ENCODE data around the gene AP1B1.
"Not testable (repeated sequence)": the region's sequence is repeated elsewhere in the genome, so short reads cannot be mapped to it uniquely, and the experiment has no call there.

AP1B1 gene

GRCh38 chr22:29385748-29386147 is 2.6 kb downstream of the AP1B1 start:
- no peak for DNase-seq

GRCh38 chr22:29385151-29385704 is 3.1 kb downstream of the AP1B1 start:
- DNase-seq, result no peak

- DNase-seq, result no peak
Measured at GRCh38 chr22:29383740-29384139, 4.6 kb downstream of the AP1B1 start.

GRCh38 chr22:29382580-29383302 is 5.6 kb downstream of the AP1B1 start:
- no peak for DNase-seq

- DNase-seq, result no peak
Measured at GRCh38 chr22:29380856-29381255, 7.5 kb downstream of the AP1B1 start.

DNA sequence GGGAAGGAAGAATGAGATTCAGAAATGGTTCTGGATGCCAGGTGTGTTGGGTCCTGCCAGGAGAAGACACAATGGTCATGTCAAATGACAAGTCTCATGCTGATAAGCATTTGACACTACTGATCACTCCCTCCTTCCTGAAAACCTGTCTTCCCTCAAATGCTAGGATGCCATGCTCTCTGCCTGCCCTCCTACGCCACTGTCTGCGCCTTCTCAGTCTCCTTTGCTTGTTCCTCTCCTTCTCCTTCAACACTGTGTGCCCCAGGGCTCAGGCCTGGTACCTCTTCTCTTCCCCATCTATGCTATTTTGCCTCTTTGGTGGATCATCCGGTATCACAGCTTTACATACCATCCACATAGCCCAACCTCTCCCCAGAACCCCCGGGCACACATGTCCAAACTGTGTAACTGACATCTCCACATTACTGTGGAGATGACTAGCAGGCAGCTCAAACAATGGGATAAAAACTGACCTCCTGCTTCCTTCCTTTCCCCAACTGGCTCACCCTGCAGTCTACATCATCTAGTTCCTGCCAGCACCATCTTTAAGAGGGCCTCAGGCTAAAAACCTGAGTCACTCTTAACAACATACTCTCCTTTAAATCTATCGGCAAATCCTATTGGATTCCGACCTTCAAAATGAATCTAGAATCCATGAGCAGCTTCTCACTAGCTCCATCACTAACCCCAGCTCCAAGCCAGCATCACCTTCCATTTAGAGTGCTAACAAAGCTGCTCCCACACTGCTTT is 8.2 kb downstream of the AP1B1 start:
- DNase-seq, result no peak

GRCh38 chr22:29379258-29379657 is 9.1 kb downstream of the AP1B1 start:
- DNase-seq, result no peak

GRCh38 chr22:29377979-29378378 is 10.4 kb downstream of the AP1B1 start:
- DNase-seq, result no peak

DNA sequence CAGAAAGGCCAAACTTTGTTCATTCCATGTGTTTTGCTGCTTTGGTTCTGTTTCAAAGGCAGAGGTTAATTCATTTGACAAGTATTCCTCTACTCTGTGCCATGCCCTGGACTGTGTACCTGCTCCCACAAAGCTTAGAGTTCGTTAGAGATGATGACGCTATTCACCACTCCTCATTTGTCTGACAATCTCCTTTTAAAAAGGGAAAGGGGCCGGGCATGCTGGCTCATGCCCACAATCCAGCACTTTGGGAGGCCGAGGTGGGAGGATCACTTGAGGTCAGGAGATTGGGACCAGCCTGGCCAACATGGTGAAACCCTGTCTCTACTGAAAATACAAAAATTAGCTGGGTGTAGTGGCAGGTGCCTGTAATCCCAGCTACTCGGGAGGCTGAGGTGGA is 11.7 kb downstream of the AP1B1 start:
- DNase-seq, result not testable (repeated sequence)

GRCh38 chr22:29375398-29376076 is 12.8 kb downstream of the AP1B1 start:
- no peak for DNase-seq

- DNase-seq, result not testable (repeated sequence)
Measured at GRCh38 chr22:29374806-29375205, 13.6 kb downstream of the AP1B1 start.

- DNase-seq, result no peak
Measured at GRCh38 chr22:29374401-29374800, 14.0 kb downstream of the AP1B1 start.

DNA sequence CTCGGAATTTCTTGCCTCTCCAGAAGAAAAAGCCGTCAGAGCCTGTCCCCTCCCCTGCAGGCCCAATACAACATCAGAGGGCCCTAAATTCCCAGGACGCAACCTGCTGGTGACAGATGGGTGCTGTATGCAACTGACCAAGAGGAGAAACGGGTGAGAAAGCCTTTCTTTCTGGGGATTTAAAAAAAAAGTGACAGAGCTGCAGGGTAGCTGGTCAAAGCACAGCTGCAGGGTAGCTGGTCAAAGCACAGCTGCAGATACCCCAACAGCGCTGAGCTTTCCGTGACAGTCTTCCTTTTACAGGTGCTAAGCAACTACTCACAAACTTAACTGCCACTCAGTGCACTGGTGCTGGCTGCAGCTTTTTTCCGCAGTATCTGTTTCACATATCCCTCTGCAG is 17.8 kb downstream of the AP1B1 start:
- no peak for DNase-seq

DNA sequence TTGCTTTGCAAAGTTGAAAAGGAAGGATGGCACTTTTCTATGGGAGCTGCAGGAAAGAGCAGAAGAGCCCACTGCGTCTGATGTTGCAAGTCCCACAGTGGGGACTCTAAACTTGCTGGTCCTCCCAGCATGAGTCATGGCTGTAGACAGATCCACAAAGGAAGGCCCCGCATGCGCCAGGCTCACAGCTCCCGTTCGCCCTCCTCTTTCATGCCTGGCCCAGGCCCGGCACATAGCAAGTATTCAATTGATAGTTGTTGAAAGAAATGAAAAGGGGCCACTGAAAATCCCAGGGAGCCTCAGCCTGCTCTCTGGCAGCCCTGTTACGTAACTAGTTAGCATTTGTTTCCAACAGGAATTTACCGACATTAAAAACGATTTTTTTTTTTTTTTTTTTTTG is 18.9 kb downstream of the AP1B1 start:
- DNase-seq, result no peak

- DNase-seq, result no peak
Measured at GRCh38 chr22:29359469-29359868, 28.9 kb downstream of the AP1B1 start.

DNA sequence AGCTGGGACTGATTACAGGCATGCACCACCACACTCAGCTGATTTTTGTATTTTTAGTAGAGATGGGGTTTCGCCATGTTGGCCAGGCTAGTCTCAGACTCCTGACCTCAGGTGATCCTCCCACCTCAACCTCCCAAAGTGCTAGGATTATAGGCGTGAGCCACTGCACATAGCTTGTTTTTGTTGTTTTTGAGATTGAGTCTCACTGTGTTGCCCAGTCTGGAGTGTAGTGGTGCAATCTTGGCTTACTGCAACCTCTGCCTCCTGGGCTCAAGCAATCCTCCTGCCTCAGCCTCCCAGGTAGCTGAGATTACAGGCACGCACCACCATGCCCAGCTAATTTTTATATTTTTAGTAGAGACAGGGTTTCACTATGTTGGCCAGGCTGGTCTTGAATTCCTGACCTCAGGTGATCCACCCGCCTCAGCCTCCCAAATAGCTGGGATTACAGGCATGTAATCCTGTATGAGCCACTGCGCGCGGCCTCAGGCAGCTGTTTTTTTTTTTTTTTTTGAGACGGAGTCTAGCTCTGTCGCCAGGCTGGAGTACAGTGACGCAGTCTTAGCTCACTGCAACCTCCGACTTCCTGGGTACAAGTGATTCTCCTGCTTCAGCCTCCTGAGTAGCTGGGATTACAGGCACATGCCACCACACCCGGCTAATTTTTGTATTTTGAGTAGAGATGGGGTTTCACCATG is 31.0 kb downstream of the AP1B1 start:
- not testable (repeated sequence) for DNase-seq

GRCh38 chr22:29353860-29354259 is 34.5 kb downstream of the AP1B1 start:
- no peak for DNase-seq

DNA sequence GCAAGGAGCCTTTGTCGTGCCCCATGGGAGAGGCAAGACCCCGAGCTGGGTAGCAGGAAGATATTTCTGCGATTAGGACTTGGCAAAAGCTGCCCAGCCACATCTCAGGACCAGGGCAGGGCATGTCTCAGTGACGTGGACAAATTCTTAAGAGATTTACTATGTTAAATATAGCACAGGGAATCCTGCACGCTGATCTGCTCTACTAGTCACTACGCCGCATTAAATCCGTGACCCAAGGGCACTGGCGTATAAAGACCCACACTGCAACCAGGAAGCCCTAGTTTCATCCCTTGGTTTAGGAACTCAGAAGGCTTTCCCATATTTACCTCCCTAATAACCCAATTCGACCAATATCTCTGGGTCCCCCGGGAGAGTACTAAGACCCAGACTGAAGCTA is 35.1 kb downstream of the AP1B1 start:
- no peak for DNase-seq

GRCh38 chr22:29352778-29353177 is 35.6 kb downstream of the AP1B1 start:
- no peak for DNase-seq

DNA sequence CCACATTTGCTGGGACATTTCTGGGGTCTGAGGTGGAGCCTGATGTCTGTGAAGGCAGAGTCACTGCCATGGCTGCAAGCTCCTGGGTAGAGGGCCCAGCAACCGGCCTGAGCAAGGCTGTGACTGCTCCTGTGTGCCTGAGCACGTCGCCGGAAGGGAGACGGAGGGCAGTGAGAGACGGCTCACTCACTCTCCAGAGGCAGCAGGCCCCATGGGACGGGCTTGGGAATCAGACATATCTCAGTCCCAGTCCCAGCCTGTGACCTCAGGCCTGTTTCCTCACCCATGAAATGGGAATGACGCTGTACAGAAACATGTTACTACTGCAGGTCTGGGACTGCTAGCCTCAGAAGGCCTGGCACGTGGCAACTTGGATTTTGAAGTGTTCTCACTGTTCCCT is 36.5 kb downstream of the AP1B1 start:
- no peak for DNase-seq

GRCh38 chr22:29351042-29351441 is 37.3 kb downstream of the AP1B1 start:
- no peak for DNase-seq

DNA sequence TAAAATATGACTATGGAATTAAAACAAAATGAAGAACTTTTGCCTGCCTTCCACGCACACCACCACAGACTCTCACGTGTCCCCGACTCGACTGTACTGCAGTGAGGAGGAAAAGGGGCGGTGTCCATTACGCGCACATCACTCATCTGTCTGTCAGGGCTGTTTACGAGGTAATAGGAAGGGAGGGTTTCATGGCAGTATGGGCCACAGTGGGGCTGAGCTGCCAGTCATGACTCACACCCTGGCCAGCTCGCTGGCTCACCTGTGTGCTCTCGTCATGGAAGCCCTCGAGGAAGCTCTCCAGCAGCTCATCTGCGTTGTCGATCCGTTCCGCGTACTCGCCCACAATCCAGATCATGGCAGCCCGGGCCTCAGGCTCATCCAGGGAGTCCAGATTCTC is 39.4 kb downstream of the AP1B1 start:
- no peak for DNase-seq

GRCh38 chr22:29348041-29348440 is 40.3 kb downstream of the AP1B1 start:
- DNase-seq, result no peak

Measured in NCI-H2171 (cell line).